ENCODE data around the gene SHISAL2B.

Gene SHISAL2B

GRCh38 chr5:64763948-64764503 lies 73.7 kb downstream of the SHISAL2B start:
- no peak for TF ChIP-seq CTCF (IDR thresholded peaks at IDR 0.05; ENCODE audit: extremely low read depth, missing control alignments)
- no peak for DNase-seq (ENCODE audit: low spot score)

- TF ChIP-seq CTCF (IDR thresholded peaks at IDR 0.05; ENCODE audit: extremely low read depth, missing control alignments) = no peak
- DNase-seq (ENCODE audit: low spot score) = no peak
These were observed 75.7 kb downstream of the SHISAL2B start for GRCh38 chr5:64765804-64766504.

- TF ChIP-seq CTCF (IDR thresholded peaks at IDR 0.05; ENCODE audit: extremely low read depth, missing control alignments) = no peak
- no peak for DNase-seq (ENCODE audit: low spot score)
These were observed 76.6 kb downstream of the SHISAL2B start for GRCh38 chr5:64766941-64767340.
